Activated CD4-positive, alpha-beta T cell treated with anti-CD3 and anti-CD28 coated beads for 36 hours (primary cell): ENCODE measurements around the gene KRT37. TPM values are rescaled to one million over a fixed set of nuclear protein-coding genes. Genes with fewer than 3 reads are reported as not detected.
"Not testable (repeated sequence)": the region's sequence is repeated elsewhere in the genome, so short reads cannot be mapped to it uniquely, and the experiment has no call there.

ENCODE experiments used
- ATAC-seq: fragments of 200-7000 bp; cut with Tn5 transposase; one replicate; pipeline ENCODE4 v1.10.0; 2021; ENCODE audit warnings: mild to moderate bottlenecking, moderate library complexity
- CTCF ChIA-PET: fragments of 350-600 bp; sonication (Branson Sonifier 250); formaldehyde crosslinking; loops from one replicate; lab custom pipeline; 2021; ENCODE audit warnings: antibody characterized with exemption; lab: Charles Lee
- POLR2A ChIA-PET: fragments of 350-600 bp; sonication (Branson Sonifier 250); formaldehyde crosslinking; loops from one replicate; lab custom pipeline; 2021; ENCODE audit warnings: antibody characterized with exemption, inconsistent platforms; lab: Charles Lee
- DNase-seq: peaks from one replicate; pipeline ENCODE4 v3.0.0-alpha.2; 2020
- H3K27ac Mint-ChIP-seq: one replicate; pipeline ENCODE4 v1.8.0; 2021; ENCODE audit warnings: mixed read lengths
- H3K27me3 Mint-ChIP-seq: one replicate; pipeline ENCODE4 v1.8.0; 2021; ENCODE audit warnings: mixed read lengths
- H3K36me3 Mint-ChIP-seq: one replicate; pipeline ENCODE4 v1.8.0; 2021; ENCODE audit warnings: low read depth, mixed read lengths
- H3K4me1 Mint-ChIP-seq: one replicate; pipeline ENCODE4 v1.8.0; 2021; ENCODE audit warnings: mixed read lengths
- H3K4me3 Mint-ChIP-seq: one replicate; pipeline ENCODE4 v1.8.0; 2021; ENCODE audit warnings: mild to moderate bottlenecking, moderate library complexity, mixed read lengths
- H3K9me3 Mint-ChIP-seq: one replicate; pipeline ENCODE4 v1.8.0; 2021; ENCODE audit warnings: low read depth, mixed read lengths
- intact Hi-C, 2 experiments: fragments of 100-400 bp; cut with DNase I in 1 of 2; cut with micrococcal nuclease in 1 of 2; formaldehyde crosslinking; loops; one replicate each; pipeline versions ENCODE4 v1.14.2 to v1.15.1; 2022 to 2024; cut with DNase I, micrococcal nuclease
- total RNA-seq, 2 experiments: library from RNA; stranded (reverse); gene quantifications; one replicate each; pipeline ENCODE4 v1.2.3, GENCODE V29; 2021

The KRT37 gene
- total RNA-seq, 2 experiments from 2014 or later, result not detected

DNA sequence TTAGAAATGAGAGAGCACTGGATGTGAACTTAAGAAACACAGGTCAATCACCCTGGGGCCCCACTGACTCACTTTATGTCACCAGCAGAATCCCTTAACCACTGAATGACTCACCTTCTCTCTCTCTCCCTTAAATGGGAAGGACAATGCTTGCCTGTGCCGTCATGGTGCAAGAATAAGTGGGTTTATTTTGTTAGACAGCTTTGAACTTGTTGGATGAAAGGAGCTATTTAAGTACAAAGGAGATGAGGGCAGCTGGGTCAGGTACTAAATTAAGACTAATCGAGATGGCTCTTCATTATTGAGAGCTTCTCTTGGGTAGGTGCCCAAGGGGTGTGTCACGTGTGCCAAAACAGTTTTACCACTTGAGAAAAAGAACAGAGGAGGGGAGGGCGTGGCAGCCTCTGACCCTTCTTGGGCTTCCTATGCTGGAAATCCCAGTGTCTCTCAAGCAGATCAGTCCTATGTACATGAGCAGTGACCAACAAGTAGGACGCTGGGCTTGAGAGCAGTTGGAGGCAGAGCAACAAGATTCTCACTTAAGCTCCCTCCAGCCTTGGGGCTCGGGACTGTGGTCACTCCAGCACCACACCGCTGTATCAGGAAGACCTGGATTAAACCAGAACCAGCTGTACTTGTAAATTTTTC, 20.2 kb downstream of the KRT37 start:
- H3K4me3 Mint-ChIP-seq, result peak overlapping the region; percentile 10
- intact Hi-C loops, result loop anchor here in 1 of 2 experiments (2.0 to 10.0 kb wide), 3 partner anchors 145 to 789 kb away; no protein-coding TSS in a partner anchor
- no peaks in the 10 kb centered on the region for H3K9me3 Mint-ChIP-seq
- H3K4me1 Mint-ChIP-seq, result peaks cover 38% of the 10 kb centered on the region
- peak; percentile 91 for ATAC-seq
- ChIA-PET CTCF (interaction anchor here (0.7 to 3.7 kb wide), 10 partner anchors 13 to 555 kb away, joined by 3 to 21 read pairs (median 6); no protein-coding TSS in a partner anchor), POLR2A (interaction anchor here (0.8 to 1.5 kb wide), 4 partner anchors 144 to 861 kb away, joined by 3 to 8 read pairs (median 3); partner anchors contain the start of gene EIF1)
- H3K27ac Mint-ChIP-seq, result peak overlapping the region; percentile 87
- no peaks in the 10 kb centered on the region for H3K36me3 Mint-ChIP-seq
- peak; percentile 80 for DNase-seq
- peaks cover 2% of the 10 kb centered on the region for H3K27me3 Mint-ChIP-seq

DNA sequence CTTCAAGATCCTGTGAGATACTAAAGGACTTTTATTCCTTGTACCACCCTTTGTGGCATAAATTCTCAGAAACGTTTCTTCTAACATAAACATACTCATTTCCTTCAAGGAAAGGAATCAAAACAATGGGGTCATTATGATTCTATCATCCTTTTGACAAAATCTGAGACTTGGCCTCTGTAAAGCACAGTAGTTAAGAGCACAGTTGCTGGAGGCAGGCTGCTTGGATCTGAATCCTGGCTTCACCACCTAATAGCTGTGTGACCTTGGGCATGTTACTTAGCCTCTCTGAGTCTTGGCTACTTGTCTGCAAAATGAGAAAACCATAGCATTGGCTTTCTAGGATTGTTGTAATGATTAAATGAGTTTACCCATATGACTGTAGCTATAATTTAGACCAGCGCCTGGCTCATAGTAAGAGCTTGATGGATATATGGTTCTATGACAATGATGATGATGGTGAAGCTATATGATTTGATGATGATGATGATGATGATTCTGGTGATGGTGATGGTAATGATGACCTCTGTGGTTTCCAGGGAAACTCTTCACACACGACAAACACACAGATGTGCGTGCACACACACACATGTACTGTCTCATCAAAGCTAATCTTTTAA, 20.9 kb downstream of the KRT37 start:
- POLR2A ChIA-PET, result interaction anchor here (0.6 to 1.5 kb wide), 5 partner anchors 145 to 861 kb away, joined by 3 to 8 read pairs (median 3); partner anchors contain the start of gene EIF1

DNA sequence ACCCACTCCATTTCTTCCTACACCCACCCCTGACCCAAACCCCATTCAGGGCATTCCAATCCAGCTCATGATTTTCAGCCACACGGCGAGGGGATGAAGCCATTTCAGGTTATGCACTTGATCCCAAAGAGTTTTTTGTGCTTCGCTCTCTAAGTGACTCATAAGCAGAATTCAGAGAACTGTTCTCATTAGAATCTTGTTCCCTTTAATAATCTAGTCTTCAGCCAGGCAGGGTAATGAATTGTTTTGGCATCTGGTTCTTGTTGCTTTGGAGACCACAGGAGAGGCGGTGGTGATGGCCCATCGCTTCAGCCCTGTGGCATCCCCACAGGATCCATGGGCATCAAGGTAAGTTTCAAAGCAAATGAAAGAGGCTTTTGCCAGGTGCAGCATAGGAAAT, 22.2 kb downstream of the KRT37 start:
- peak overlapping the region; percentile 43 for H3K27ac Mint-ChIP-seq
- ATAC-seq, result no peak
- intact Hi-C loops, result loop anchor here in 1 of 2 experiments (5.0 to 10.0 kb wide), 2 partner anchors 260 to 787 kb away; no protein-coding TSS in a partner anchor
- H3K36me3 Mint-ChIP-seq, result no peaks in the 10 kb centered on the region
- H3K4me1 Mint-ChIP-seq, result peaks cover 32% of the 10 kb centered on the region
- peaks cover 2% of the 10 kb centered on the region for H3K27me3 Mint-ChIP-seq
- ChIA-PET CTCF (interaction anchor here (1.5 kb wide), 1 partner anchor 147 kb away, joined by 3 read pairs; no protein-coding TSS in a partner anchor), POLR2A (no interaction called here)
- no peaks in the 10 kb centered on the region for H3K9me3 Mint-ChIP-seq
- H3K4me3 Mint-ChIP-seq, result no peak overlapping the region
- DNase-seq, result no peak

More for the DNA sequence above, 20.9 kb downstream of the KRT37 start:
- Mint-ChIP-seq H3K27ac (peak overlapping the region; percentile 87), H3K4me3 (peak overlapping the region; percentile 10), H3K9me3 (no peaks in the 10 kb centered on the region), H3K27me3 (peaks cover 2% of the 10 kb centered on the region), H3K36me3 (no peaks in the 10 kb centered on the region), H3K4me1 (peaks cover 35% of the 10 kb centered on the region)
- CTCF ChIA-PET, result interaction anchor here (0.8 to 3.7 kb wide), 8 partner anchors 12 to 493 kb away, joined by 3 to 21 read pairs (median 7); no protein-coding TSS in a partner anchor
- ATAC-seq (peak; percentile 55), DNase-seq (peak; percentile 17)
- intact Hi-C loops, result loop anchor here (1.0 to 10.0 kb wide), 4 partner anchors 62 to 789 kb away; no protein-coding TSS in a partner anchor

DNA sequence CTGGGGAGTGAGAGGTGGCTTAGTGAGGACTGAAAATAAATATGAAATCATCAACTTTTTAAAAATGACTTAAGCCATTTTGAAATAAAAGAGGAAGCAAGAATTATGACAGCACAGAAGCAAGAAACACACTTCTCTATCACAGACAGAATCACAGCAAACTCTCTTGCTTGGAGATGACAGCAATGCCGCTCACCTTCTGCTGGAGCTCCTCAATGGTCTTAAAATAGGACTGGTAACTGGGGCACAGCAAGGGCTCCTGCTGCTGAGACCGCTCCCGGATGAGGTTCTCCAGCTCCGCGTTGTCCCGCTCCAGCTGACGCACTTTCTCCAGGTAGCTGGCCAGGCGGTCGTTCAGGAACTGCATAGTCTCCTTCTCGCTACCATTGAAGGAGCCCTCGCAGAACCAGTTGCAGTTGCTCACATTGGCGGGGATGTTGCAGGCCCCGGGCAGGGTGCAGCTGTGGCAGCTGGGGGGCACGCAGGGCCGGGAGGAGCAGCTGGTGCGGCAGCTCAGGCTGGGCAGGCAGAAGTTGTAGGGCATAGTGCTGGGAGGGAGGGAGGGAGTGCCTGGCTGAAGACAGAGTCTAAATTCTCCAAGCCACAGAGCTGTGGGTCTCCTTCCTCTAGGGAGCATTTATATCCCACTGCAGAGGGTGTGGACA, 27.3 kb downstream of the KRT37 start, which contains the start of gene KRT31:
KRT31 (minus strand) TSS at position 613 of the 665 bp plus-strand sequence; CDS start at position 544, 69 bp downstream.
- Mint-ChIP-seq H3K36me3 (no peaks in the 10 kb centered on the region), H3K9me3 (no peaks in the 10 kb centered on the region), H3K4me1 (peaks cover 8% of the 10 kb centered on the region), H3K27ac (no peak within 1 kb of the TSS), H3K4me3 (no peak within 1 kb of the TSS), H3K27me3 (peaks cover 2% of the 10 kb centered on the region)
- intact Hi-C loops, result no loop called here
- POLR2A ChIA-PET, result no interaction called here
- ATAC-seq (no peak), DNase-seq (no peak)
- CTCF ChIA-PET, result no interaction called here

DNA sequence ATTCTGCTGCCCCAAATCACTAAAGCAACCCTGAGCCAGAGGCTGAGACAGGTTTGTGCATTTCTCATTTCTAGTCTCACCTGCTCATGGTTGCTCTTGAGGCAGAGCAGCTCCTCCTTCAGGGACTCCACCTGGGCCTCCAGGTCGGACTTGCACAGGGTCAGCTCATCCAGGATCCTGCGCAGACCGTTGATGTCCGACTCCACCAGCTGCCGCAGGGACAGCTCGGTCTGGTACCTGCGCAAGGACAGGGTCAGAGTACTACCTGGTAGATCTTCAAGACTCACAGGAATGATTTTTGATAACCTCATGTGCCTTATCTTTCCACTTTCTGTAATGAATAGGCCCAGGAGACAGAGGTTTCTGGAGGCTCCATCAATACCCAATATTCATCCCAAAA, 28.0 kb downstream of the KRT37 start:
- ATAC-seq (no peak), DNase-seq (no peak)
- peaks cover 5% of the 10 kb centered on the region for H3K4me1 Mint-ChIP-seq
- H3K36me3 Mint-ChIP-seq, result no peaks in the 10 kb centered on the region
- ChIA-PET POLR2A (no interaction called here), CTCF (interaction anchor here (0.7 kb wide), 1 partner anchor 872 kb away, joined by 3 read pairs; no protein-coding TSS in a partner anchor)
- H3K27ac Mint-ChIP-seq, result no peak overlapping the region
- H3K27me3 Mint-ChIP-seq, result peaks cover 4% of the 10 kb centered on the region
- intact Hi-C loops, result no loop called here
- H3K4me3 Mint-ChIP-seq, result no peak overlapping the region
- no peaks in the 10 kb centered on the region for H3K9me3 Mint-ChIP-seq

DNA sequence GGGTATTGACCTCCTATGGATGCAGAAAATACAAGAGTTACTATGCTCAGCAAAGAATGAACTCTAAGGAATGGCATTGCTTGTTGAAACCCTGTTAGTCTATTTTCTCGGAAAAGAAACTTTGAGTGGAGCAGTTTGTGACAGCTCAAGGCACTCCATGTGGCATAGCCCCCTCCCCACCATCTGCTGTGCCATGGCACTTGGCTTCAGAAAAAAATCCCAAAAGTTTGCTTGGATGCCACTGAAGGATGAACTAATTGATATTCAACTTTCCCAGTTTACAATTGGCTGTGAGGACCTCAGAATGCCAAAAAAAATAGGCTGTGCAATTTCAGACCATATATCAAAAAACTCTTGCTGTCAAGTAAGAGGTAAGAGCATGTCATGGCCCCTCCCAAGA, 28.8 kb downstream of the KRT37 start:
- peaks cover 5% of the 10 kb centered on the region for H3K4me1 Mint-ChIP-seq
- CTCF ChIA-PET, result interaction anchor here (0.7 kb wide), 1 partner anchor 873 kb away, joined by 3 read pairs; no protein-coding TSS in a partner anchor
- intact Hi-C loops, result no loop called here

DNA sequence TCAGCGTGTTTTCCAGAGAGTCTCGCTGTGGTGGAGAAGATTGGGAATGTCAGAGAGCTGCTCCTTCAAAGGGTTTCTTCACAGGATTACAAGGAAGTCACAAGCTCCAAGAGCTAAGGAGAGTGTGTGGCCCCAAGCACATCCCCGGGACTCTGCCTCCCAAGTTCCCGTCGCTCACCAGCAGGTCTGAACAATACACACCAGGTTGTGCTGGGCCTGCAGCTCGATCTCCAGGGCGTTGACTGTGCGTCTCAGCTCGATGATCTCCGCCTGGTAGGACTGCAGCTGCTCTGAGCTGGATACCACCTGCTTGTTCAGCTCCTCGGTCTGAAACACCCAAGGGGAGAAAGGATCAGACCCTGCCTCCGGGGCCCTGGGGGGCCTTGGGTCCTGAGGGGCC, 29.3 kb downstream of the KRT37 start:
- ATAC-seq, H3K9me3 Mint-ChIP-seq, H3K27me3 Mint-ChIP-seq, CTCF ChIA-PET, intact Hi-C loops, H3K27ac Mint-ChIP-seq, H3K4me1 Mint-ChIP-seq, H3K4me3 Mint-ChIP-seq, DNase-seq, POLR2A ChIA-PET, H3K36me3 Mint-ChIP-seq: not testable (repeated sequence)

More for the DNA sequence above, 28.8 kb downstream of the KRT37 start:
- ATAC-seq (no peak), DNase-seq (no peak)
- POLR2A ChIA-PET, result interaction anchor here (0.5 kb wide), 1 partner anchor 748 kb away, joined by 4 read pairs; the partner anchor contains the start of gene SMARCE1
- Mint-ChIP-seq H3K27me3 (peaks cover 4% of the 10 kb centered on the region), H3K4me3 (no peak overlapping the region), H3K36me3 (no peaks in the 10 kb centered on the region), H3K9me3 (no peaks in the 10 kb centered on the region), H3K27ac (no peak overlapping the region)

DNA sequence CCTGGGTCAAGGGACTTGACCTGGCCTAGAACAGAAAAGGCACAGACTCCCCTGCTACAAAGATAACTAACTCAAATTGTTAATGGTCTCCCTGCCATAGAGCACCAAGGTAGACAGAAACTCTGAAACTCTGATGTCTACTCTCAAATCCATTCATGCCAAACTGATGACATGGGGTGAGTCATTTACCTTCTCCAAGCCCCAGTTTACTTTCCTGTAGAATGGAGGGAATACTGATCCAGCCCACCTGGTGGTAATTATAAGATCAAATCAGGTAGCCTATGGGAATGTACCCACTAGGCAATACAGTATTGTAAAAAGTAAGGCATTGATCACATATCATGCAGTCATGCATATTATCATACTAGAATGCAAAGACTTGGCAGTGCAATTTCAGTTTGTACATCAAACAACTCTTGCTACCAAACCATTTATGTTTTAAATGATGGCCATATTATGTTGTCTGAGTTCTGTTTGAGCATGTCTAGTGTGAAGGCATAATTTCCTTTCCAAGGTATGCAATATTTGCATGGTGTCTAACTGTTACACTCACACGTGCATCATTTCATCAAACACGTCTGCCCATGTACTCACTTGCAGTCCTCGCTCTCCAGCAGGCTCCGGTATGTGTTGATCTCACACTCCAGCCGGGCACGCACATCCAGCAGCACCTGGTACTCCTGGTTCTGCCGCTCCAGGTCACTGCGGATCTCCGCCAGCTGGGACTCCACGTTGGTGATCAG, 30.0 kb downstream of the KRT37 start:
- no peak for ATAC-seq
- Mint-ChIP-seq H3K4me3 (no peak overlapping the region), H3K9me3 (no peaks in the 10 kb centered on the region), H3K4me1 (peaks cover 3% of the 10 kb centered on the region), H3K27me3 (peaks cover 3% of the 10 kb centered on the region), H3K36me3 (no peaks in the 10 kb centered on the region), H3K27ac (no peak overlapping the region)
- intact Hi-C loops, result no loop called here
- ChIA-PET POLR2A (no interaction called here), CTCF (no interaction called here)
- DNase-seq, result no peak

DNA sequence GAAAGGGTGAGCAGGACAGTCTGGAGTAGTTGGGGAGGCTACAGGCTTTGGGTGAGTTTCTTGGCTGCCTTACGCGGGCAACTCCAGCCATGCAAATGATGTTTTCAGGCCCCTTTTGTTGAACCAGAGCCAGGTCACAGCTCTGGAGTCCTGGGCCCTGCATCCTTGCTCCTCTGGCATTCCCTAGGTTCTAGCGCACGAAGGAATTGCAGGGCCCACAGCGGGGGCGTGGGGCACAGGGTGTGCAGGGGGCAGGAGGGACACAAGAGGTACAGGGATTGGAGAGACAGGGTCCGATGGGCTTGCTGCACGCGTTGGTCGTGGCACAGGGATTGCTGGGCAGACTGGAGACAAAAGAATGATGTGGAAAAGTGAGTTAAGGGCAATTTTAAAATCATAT, 30.6 kb downstream of the KRT37 start:
- Mint-ChIP-seq H3K36me3 (no peaks in the 10 kb centered on the region), H3K27me3 (peaks cover 5% of the 10 kb centered on the region), H3K4me1 (no peaks in the 10 kb centered on the region), H3K9me3 (no peaks in the 10 kb centered on the region), H3K27ac (no peak overlapping the region), H3K4me3 (no peak overlapping the region)
- CTCF ChIA-PET, result no interaction called here
- no peak for DNase-seq
- intact Hi-C loops, result no loop called here
- POLR2A ChIA-PET, result no interaction called here
- no peak for ATAC-seq

DNA sequence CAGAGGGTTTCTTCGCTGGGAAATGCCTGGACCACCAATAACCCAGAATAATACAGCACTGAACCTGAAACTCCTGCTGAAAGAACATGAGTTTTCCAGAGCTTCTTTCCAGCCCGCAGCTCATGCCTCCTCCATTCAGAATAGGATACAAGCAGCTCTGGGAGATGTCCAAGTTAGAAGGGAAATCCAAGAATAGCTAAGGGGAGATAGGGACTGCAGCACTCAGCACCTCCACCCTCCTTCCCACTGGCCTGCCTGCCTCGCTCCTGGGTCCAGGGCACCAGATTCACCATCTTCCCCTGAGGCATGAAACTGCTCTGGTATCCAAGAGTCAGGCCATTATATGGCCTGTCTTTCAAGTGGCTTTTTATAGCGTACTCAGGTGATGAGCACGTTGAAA, 31.1 kb downstream of the KRT37 start:
- H3K27me3 Mint-ChIP-seq, result peaks cover 5% of the 10 kb centered on the region
- POLR2A ChIA-PET, result no interaction called here
- no peak overlapping the region for H3K27ac Mint-ChIP-seq
- no peaks in the 10 kb centered on the region for H3K36me3 Mint-ChIP-seq
- ATAC-seq, result no peak
- CTCF ChIA-PET, result no interaction called here
- no peak for DNase-seq
- H3K4me3 Mint-ChIP-seq, result no peak overlapping the region
- intact Hi-C loops, result no loop called here
- no peaks in the 10 kb centered on the region for H3K4me1 Mint-ChIP-seq
- no peaks in the 10 kb centered on the region for H3K9me3 Mint-ChIP-seq
